Smooth muscle cell of trachea (primary cell): Measurements from ENCODE around the gene CCDC180. TPM values are rescaled to one million over a fixed set of nuclear protein-coding genes. Genes with fewer than 3 reads are reported as not detected.

Experiments
- total RNA-seq: library from RNA; depleted of rRNA; stranded (reverse); fragments of >200 nt; gene quantifications from 2 replicates; pipeline ENCODE4 v1.2.1, GENCODE V29; 2014

CCDC180 gene
- 0.99 and 5.5 TPM in 2 replicates for total RNA-seq

DNA sequence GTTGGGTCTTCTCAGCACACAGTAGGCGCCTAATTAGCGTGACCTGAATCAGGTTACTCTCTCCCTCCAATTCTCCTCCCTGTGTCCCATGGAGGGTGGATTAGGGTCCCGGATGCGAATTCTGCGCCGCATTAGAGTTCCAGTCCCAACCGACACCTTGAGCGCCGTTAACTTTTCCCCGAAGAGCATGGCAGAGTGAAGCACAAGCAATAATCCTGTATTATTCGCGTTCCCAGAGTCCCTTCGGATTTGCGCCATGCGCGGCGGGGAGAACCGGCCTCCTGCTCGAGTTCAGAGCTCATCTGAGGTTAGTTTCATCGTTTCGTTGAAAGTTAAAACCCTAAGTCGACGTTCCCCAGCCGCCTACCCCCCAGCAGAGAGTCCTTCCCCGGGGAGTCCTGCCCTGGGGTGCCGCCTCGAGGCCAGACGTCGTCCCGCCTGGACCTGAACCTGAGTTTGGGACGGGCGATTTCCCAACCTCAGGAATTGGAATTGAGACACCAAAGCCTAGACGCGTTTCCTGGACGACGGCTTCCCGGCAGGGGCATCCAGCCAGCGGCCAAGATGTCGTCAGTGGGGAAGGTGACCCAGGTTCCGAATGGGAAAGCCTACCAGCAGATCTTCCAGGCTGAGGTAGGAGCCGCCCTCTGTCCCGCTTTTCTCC is at the start of gene CCDC180:
CCDC180 (plus strand) TSS at position 160 of the 664 bp plus-strand sequence; CDS start at position 565, 405 bp downstream.

Other genes with a start within 250 kb of the CCDC180 start
- 8.8 and 13.5 TPM in 2 replicates for gene TDRD7, start 104.4 kb downstream of the CCDC180 start, total RNA-seq
- under 0.01 and 0.17 TPM in 2 replicates for gene TMOD1, start 194.0 kb downstream of the CCDC180 start, total RNA-seq